ENCODE results near the gene PPP2R5E.

The PPP2R5E gene

GRCh38 chr14:63477556-63477955 lies 65.6 kb downstream of the PPP2R5E start:
- H3K27ac ChIP-seq (ENCODE audit: insufficient read depth, low read length, poor library complexity, severe bottlenecking): no peak overlapping the region
- peaks cover 9% of the 10 kb centered on the region for H3K4me1 ChIP-seq (ENCODE audit: control insufficient read depth, insufficient read depth, low read length, poor library complexity, severe bottlenecking)
- no peak overlapping the region for H3K4me3 ChIP-seq (ENCODE audit: insufficient read depth, low read depth, low read length, poor library complexity, severe bottlenecking)
- no peaks in the 10 kb centered on the region for H3K9me3 ChIP-seq (ENCODE audit: control insufficient read depth, low read length)
- no peaks in the 10 kb centered on the region for H3K36me3 ChIP-seq (ENCODE audit: control insufficient read depth, insufficient read depth, low read length)
- no peaks in the 10 kb centered on the region for H3K27me3 ChIP-seq (replicated peaks; ENCODE audit: control insufficient read depth, insufficient read depth, low read length, poor library complexity, severe bottlenecking)
- DNase-seq: no peak

DNA sequence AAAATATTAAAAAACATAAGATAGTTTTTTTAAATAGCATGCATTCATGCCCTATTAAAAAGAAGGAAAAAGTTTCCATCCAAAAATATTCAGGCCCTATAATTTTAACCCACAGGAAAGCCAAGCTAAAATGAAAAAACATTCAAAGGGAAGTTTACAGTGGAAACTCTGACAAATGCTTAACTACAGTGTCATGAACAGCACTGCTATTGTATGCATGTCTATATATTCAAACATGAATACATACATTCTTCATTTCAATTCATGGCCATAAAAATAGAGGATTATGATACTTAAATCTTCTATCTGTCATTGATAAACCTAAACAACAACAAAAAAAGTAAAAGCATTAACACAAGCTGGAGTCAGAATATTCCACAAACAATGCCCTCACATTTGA lies 67.4 kb downstream of the PPP2R5E start:
- Histone ChIP-seq H3K4me1 (ENCODE audit: control insufficient read depth, insufficient read depth, low read length, poor library complexity, severe bottlenecking) (peaks cover 9% of the 10 kb centered on the region), H3K36me3 (ENCODE audit: control insufficient read depth, insufficient read depth, low read length) (no peaks in the 10 kb centered on the region), H3K27ac (ENCODE audit: insufficient read depth, low read length, poor library complexity, severe bottlenecking) (no peak overlapping the region), H3K27me3 (replicated peaks; ENCODE audit: control insufficient read depth, insufficient read depth, low read length, poor library complexity, severe bottlenecking) (no peaks in the 10 kb centered on the region), H3K9me3 (ENCODE audit: control insufficient read depth, low read length) (no peaks in the 10 kb centered on the region), H3K4me3 (ENCODE audit: insufficient read depth, low read depth, low read length, poor library complexity, severe bottlenecking) (no peak overlapping the region)
- no peak for DNase-seq

GRCh38 chr14:63474844-63475243 lies 68.3 kb downstream of the PPP2R5E start:
- H3K27ac ChIP-seq (ENCODE audit: insufficient read depth, low read length, poor library complexity, severe bottlenecking): no peak overlapping the region
- no peak for DNase-seq
- H3K4me1 ChIP-seq (ENCODE audit: control insufficient read depth, insufficient read depth, low read length, poor library complexity, severe bottlenecking): peaks cover 9% of the 10 kb centered on the region

DNA sequence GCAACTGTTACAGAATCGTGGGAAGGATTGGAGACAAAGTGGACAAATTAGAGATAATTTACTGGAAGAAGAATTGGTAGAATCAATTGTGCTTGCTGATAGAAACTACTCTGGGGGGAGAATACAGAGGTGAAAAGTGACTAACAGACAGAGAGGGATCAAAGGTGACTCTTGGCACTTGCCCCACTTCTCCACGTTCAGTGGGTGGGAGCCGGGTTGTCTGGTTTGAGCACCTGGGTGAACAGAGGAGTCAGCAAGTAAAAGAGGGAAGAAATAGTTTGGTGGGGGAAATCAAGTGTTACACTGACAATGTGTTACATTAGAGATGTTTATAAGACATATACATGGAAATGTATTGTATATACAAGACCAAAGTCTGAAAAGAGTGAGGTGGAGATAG lies 69.1 kb downstream of the PPP2R5E start:
- Histone ChIP-seq H3K4me3 (ENCODE audit: insufficient read depth, low read depth, low read length, poor library complexity, severe bottlenecking) (no peak overlapping the region), H3K36me3 (ENCODE audit: control insufficient read depth, insufficient read depth, low read length) (no peaks in the 10 kb centered on the region), H3K4me1 (ENCODE audit: control insufficient read depth, insufficient read depth, low read length, poor library complexity, severe bottlenecking) (peaks cover 8% of the 10 kb centered on the region), H3K27me3 (replicated peaks; ENCODE audit: control insufficient read depth, insufficient read depth, low read length, poor library complexity, severe bottlenecking) (no peaks in the 10 kb centered on the region), H3K27ac (ENCODE audit: insufficient read depth, low read length, poor library complexity, severe bottlenecking) (no peak overlapping the region), H3K9me3 (ENCODE audit: control insufficient read depth, low read length) (no peaks in the 10 kb centered on the region)
- no peak for DNase-seq

More at GRCh38 chr14:63474844-63475243, 68.3 kb downstream of the PPP2R5E start:
- Histone ChIP-seq H3K9me3 (ENCODE audit: control insufficient read depth, low read length) (no peaks in the 10 kb centered on the region), H3K27me3 (replicated peaks; ENCODE audit: control insufficient read depth, insufficient read depth, low read length, poor library complexity, severe bottlenecking) (no peaks in the 10 kb centered on the region), H3K4me3 (ENCODE audit: insufficient read depth, low read depth, low read length, poor library complexity, severe bottlenecking) (no peak overlapping the region), H3K36me3 (ENCODE audit: control insufficient read depth, insufficient read depth, low read length) (no peaks in the 10 kb centered on the region)

- Histone ChIP-seq H3K36me3 (ENCODE audit: control insufficient read depth, insufficient read depth, low read length) (no peaks in the 10 kb centered on the region), H3K27ac (ENCODE audit: insufficient read depth, low read length, poor library complexity, severe bottlenecking) (no peak overlapping the region), H3K27me3 (replicated peaks; ENCODE audit: control insufficient read depth, insufficient read depth, low read length, poor library complexity, severe bottlenecking) (no peaks in the 10 kb centered on the region), H3K4me1 (ENCODE audit: control insufficient read depth, insufficient read depth, low read length, poor library complexity, severe bottlenecking) (no peaks in the 10 kb centered on the region), H3K4me3 (ENCODE audit: insufficient read depth, low read depth, low read length, poor library complexity, severe bottlenecking) (no peak overlapping the region), H3K9me3 (ENCODE audit: control insufficient read depth, low read length) (no peaks in the 10 kb centered on the region)
- no peak for DNase-seq
These were observed 70.0 kb downstream of the PPP2R5E start for GRCh38 chr14:63472986-63473788.

- Histone ChIP-seq H3K9me3 (ENCODE audit: control insufficient read depth, low read length) (no peaks in the 10 kb centered on the region), H3K4me1 (ENCODE audit: control insufficient read depth, insufficient read depth, low read length, poor library complexity, severe bottlenecking) (peaks cover 3% of the 10 kb centered on the region), H3K27ac (ENCODE audit: insufficient read depth, low read length, poor library complexity, severe bottlenecking) (no peak overlapping the region), H3K36me3 (ENCODE audit: control insufficient read depth, insufficient read depth, low read length) (no peaks in the 10 kb centered on the region), H3K4me3 (ENCODE audit: insufficient read depth, low read depth, low read length, poor library complexity, severe bottlenecking) (no peak overlapping the region), H3K27me3 (replicated peaks; ENCODE audit: control insufficient read depth, insufficient read depth, low read length, poor library complexity, severe bottlenecking) (no peaks in the 10 kb centered on the region)
- no peak for DNase-seq
These were observed 72.0 kb downstream of the PPP2R5E start for GRCh38 chr14:63470962-63471793.

DNA sequence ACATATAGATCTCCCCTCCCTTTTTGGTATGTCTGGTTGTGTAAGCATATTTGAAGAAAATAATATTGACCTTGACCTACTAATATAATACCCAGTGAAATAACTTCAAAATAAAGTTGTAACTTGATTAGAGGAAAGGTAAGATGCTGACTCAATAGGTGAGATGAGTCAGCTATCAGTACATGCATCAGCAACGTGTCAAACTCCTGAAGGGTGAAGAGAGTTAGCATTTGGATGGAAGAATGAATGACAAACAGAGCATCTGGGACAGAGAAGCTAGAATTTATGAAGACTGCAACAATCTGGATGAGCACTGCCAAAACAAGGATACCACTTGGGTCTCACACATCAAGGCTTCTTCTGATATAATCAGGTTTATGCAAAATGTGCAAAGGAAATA lies 74.9 kb downstream of the PPP2R5E start:
- H3K36me3 ChIP-seq (ENCODE audit: control insufficient read depth, insufficient read depth, low read length): no peaks in the 10 kb centered on the region
- H3K27ac ChIP-seq (ENCODE audit: insufficient read depth, low read length, poor library complexity, severe bottlenecking): no peak overlapping the region
- DNase-seq: no peak
- no peaks in the 10 kb centered on the region for H3K9me3 ChIP-seq (ENCODE audit: control insufficient read depth, low read length)
- no peaks in the 10 kb centered on the region for H3K27me3 ChIP-seq (replicated peaks; ENCODE audit: control insufficient read depth, insufficient read depth, low read length, poor library complexity, severe bottlenecking)
- H3K4me3 ChIP-seq (ENCODE audit: insufficient read depth, low read depth, low read length, poor library complexity, severe bottlenecking): no peak overlapping the region
- peaks cover 3% of the 10 kb centered on the region for H3K4me1 ChIP-seq (ENCODE audit: control insufficient read depth, insufficient read depth, low read length, poor library complexity, severe bottlenecking)

DNA sequence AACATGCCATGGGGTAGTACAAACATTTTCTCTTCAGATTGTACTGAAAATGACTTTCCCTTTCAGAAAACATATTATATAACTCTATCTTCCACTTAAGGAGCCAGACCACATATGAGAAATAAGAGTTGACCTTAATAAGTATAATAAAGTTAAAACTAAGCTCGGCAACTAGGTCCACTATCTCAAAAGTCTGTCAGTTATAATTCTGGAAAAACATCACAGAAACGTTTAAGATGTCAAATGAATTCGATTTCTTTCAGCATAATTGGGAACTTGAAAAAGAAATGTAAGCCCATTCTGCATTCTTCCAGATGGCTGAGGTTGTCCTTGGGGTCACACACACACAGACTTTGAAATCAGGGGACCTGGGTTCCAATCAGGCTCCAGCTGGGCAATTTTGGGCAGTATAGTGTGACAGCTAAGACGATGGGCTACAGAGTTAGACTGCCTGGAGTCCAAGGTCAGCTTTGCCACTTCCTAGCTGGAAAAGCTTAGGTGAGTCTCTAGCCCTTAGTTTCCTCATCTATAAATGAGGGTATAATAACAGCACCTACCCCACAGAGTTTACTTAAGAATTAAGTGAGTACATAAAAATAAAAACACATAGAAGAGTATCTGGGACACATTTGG lies 75.6 kb downstream of the PPP2R5E start:
- Histone ChIP-seq H3K27me3 (replicated peaks; ENCODE audit: control insufficient read depth, insufficient read depth, low read length, poor library complexity, severe bottlenecking) (no peaks in the 10 kb centered on the region), H3K27ac (ENCODE audit: insufficient read depth, low read length, poor library complexity, severe bottlenecking) (no peak overlapping the region), H3K4me1 (ENCODE audit: control insufficient read depth, insufficient read depth, low read length, poor library complexity, severe bottlenecking) (peaks cover 3% of the 10 kb centered on the region), H3K4me3 (ENCODE audit: insufficient read depth, low read depth, low read length, poor library complexity, severe bottlenecking) (no peak overlapping the region), H3K9me3 (ENCODE audit: control insufficient read depth, low read length) (no peaks in the 10 kb centered on the region), H3K36me3 (ENCODE audit: control insufficient read depth, insufficient read depth, low read length) (no peaks in the 10 kb centered on the region)
- DNase-seq: no peak

GRCh38 chr14:63465347-63465746 lies 77.8 kb downstream of the PPP2R5E start:
- H3K9me3 ChIP-seq (ENCODE audit: control insufficient read depth, low read length): no peaks in the 10 kb centered on the region
- peaks cover 3% of the 10 kb centered on the region for H3K4me1 ChIP-seq (ENCODE audit: control insufficient read depth, insufficient read depth, low read length, poor library complexity, severe bottlenecking)
- no peak for DNase-seq
- H3K27me3 ChIP-seq (replicated peaks; ENCODE audit: control insufficient read depth, insufficient read depth, low read length, poor library complexity, severe bottlenecking): no peaks in the 10 kb centered on the region
- no peak overlapping the region for H3K27ac ChIP-seq (ENCODE audit: insufficient read depth, low read length, poor library complexity, severe bottlenecking)
- H3K4me3 ChIP-seq (ENCODE audit: insufficient read depth, low read depth, low read length, poor library complexity, severe bottlenecking): no peak overlapping the region
- no peaks in the 10 kb centered on the region for H3K36me3 ChIP-seq (ENCODE audit: control insufficient read depth, insufficient read depth, low read length)

Measured in effector memory CD4-positive, alpha-beta T cell (primary cell).